Lower lobe of right lung (tissue), 2 donors: Measurements from ENCODE around the gene EOLA2. TPM values are rescaled to one million over a fixed set of nuclear protein-coding genes. Genes with fewer than 3 reads are reported as not detected.
"Not testable (repeated sequence)": the region's sequence is repeated elsewhere in the genome, so short reads cannot be mapped to it uniquely, and the experiment has no call there.

ENCODE experiments used
- ATAC-seq, 2 donors: fragments of 200-7000 bp; cut with Tn5 transposase; one replicate each; pipeline ENCODE4 v1.9.1; 2020 to 2022; ENCODE audit warnings: mild to moderate bottlenecking in 2 of 2, moderate library complexity in 2 of 2
- DNase-seq: peaks from one replicate; pipeline ENCODE4 v3.0.0-alpha.2; 2020
- H3K27ac ChIP-seq: fragments of 200-600 bp; one replicate; pipeline ENCODE4 v1.8.0; 2022
- H3K27me3 ChIP-seq: fragments of 200-600 bp; one replicate; pipeline ENCODE4 v1.8.0; 2022; ENCODE audit warnings: low read depth
- H3K36me3 ChIP-seq: fragments of 200-600 bp; one replicate; pipeline ENCODE4 v1.8.0; 2022; ENCODE audit warnings: mild to moderate bottlenecking
- H3K4me1 ChIP-seq: fragments of 200-600 bp; one replicate; pipeline ENCODE4 v1.8.0; 2022
- H3K4me3 ChIP-seq: fragments of 200-600 bp; one replicate; pipeline ENCODE4 v1.8.0; 2022; ENCODE audit warnings: mild to moderate bottlenecking
- H3K9me3 ChIP-seq: fragments of 200-600 bp; one replicate; pipeline ENCODE4 v1.8.0; 2022
- intact Hi-C: fragments of 100-400 bp; cut with DNase I; formaldehyde crosslinking; loops from one replicate; pipeline ENCODE4 v1.11.0; 2022
- total RNA-seq: library from RNA; stranded (reverse); fragmentation: NEBNext Ultra II Directional; extraction: Animal tissue kit (Norgen Biotek cat#: 25700); gene quantifications from one replicate; pipeline ENCODE4 v1.2.1, GENCODE V29; 2021
- TF ChIP-seq, protein P1 (sequence below): fragments of 200-600 bp; IDR thresholded peaks from one replicate; pipeline ENCODE4 v1.8.0; 2022; ENCODE audit warnings: antibody characterized with exemption, mild to moderate bottlenecking
- donor health status: DM: no; HTN: yes; CAD: no; lungs with severe emphysema.

Gene EOLA2
- total RNA-seq, 1 donor from 2014 or later = 21.7 TPM

DNA sequence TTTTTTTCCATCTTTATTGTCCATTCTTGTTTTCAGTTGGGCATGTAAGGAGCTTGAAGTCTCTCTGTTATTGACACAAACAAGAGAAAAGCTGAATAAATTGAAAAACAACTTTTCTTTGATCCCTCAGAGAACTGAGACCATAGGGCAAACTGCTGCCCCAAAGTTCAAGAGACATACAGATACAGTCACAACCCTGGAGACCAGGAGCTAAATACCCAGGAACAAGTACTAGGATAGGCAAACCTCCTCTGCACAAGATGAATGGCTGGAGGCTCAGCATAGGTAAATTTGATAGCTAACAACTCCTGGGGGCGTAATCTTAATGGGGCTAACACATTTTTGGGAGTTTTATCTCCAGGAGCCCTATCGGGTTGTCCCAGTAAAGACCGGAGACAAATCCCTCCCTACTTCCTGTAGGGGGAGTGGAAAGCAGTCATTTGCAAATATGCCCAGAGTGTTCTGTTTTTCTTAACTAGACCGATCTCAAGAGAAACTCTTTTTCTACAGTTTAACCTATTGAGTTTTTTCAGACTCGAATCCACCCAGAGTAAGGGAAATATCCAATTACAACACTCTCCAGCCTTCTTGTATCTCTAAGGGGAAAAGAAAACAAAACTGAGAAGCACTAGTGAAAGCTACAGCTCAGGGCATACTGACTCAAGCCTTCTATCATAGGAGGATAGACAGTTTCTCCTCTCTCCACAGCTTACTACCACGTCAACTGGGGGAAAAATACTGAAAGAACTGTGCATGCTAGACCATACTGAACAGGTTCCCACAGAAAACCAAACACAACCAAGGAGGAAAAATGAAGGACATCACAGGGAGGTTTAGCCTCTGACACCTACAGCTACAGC, 34.2 kb downstream of the EOLA2 start:
- H3K27me3 ChIP-seq = no peaks in the 10 kb centered on the region
- H3K4me1 ChIP-seq = no peaks in the 10 kb centered on the region
- no peaks in the 10 kb centered on the region for H3K9me3 ChIP-seq
- H3K36me3 ChIP-seq = no peaks in the 10 kb centered on the region
- intact Hi-C loops = no loop called here
- DNase-seq (no peak), ATAC-seq (peak in 1 of 2 donors; percentile 42)
- peak overlapping the region; percentile 19 for H3K4me3 ChIP-seq
- TF ChIP-seq, protein P1, sequence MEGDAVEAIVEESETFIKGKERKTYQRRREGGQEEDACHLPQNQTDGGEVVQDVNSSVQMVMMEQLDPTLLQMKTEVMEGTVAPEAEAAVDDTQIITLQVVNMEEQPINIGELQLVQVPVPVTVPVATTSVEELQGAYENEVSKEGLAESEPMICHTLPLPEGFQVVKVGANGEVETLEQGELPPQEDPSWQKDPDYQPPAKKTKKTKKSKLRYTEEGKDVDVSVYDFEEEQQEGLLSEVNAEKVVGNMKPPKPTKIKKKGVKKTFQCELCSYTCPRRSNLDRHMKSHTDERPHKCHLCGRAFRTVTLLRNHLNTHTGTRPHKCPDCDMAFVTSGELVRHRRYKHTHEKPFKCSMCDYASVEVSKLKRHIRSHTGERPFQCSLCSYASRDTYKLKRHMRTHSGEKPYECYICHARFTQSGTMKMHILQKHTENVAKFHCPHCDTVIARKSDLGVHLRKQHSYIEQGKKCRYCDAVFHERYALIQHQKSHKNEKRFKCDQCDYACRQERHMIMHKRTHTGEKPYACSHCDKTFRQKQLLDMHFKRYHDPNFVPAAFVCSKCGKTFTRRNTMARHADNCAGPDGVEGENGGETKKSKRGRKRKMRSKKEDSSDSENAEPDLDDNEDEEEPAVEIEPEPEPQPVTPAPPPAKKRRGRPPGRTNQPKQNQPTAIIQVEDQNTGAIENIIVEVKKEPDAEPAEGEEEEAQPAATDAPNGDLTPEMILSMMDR = no peak
- H3K27ac ChIP-seq = no peak overlapping the region

DNA sequence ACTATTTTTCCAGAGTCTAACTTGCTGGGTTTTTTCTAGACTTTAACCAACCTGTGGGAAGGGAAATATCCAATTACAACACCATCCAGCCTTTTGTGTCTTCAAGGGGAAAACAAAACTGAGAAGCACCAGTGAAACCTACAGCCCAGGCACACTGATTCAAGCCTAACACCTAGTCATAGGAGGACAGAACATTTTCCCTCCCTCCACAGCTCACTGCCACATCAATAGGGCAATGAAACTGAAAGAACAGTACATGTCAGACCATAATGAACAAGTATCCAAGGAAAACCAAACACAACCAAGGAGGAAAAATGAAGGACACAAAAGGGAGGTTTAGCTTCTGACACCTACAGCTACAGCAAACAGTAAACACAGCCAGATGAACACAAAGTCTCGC, 39.7 kb downstream of the EOLA2 start:
- no peaks in the 10 kb centered on the region for H3K9me3 ChIP-seq
- H3K4me1 ChIP-seq = no peaks in the 10 kb centered on the region
- DNase-seq = no peak
- H3K27ac ChIP-seq = no peak overlapping the region
- no peak for ATAC-seq
- no peak overlapping the region for H3K4me3 ChIP-seq
- no peaks in the 10 kb centered on the region for H3K36me3 ChIP-seq
- TF ChIP-seq, protein P1 = no peak
- intact Hi-C loops = no loop called here
- no peaks in the 10 kb centered on the region for H3K27me3 ChIP-seq

DNA sequence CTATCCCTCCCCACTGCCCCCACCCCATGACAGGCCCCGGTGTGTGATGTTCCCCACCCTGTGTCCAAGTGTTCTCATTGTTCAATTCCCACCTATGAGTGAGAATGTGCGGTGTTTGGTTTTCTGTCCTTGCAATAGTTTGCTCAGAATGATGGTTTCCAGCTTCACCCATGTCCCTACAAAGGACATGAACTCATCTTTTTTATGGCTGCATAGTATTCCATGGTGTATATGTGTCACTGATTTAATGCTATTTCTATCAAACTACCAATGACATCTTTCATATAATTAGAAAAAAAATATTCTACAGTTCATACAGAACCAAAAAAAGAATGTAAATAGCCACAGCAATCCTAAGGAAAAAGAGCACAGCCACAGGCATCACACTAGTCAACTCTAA, 47.5 kb downstream of the EOLA2 start:
- intact Hi-C loops, H3K27ac ChIP-seq, H3K9me3 ChIP-seq, H3K27me3 ChIP-seq, ATAC-seq, H3K4me1 ChIP-seq, H3K4me3 ChIP-seq, H3K36me3 ChIP-seq, DNase-seq: not testable (repeated sequence)

Other genes starting within 250 kb of the EOLA2 start
- gene MAGEA11, start 226.4 kb downstream of the EOLA2 start, total RNA-seq = not detected
- 2.2 TPM for gene HSFX1, start 164.4 kb downstream of the EOLA2 start, total RNA-seq
- gene MAGEA9, start 156.6 kb downstream of the EOLA2 start, total RNA-seq = not detected
- gene MAGEA8, start 57.3 kb downstream of the EOLA2 start, total RNA-seq = not detected
- gene HSFX4, start 8.9 kb downstream of the EOLA2 start, total RNA-seq = not detected